NCI-H1092 treated with DMSO at 0.1 percent for 48 hours (cell line): ENCODE results near the gene PRUNE1.

Experiments
- DNase-seq: peaks from one replicate; lab custom pipeline; 2025; lab: John Stamatoyannopoulos, UW

PRUNE1 gene

DNA sequence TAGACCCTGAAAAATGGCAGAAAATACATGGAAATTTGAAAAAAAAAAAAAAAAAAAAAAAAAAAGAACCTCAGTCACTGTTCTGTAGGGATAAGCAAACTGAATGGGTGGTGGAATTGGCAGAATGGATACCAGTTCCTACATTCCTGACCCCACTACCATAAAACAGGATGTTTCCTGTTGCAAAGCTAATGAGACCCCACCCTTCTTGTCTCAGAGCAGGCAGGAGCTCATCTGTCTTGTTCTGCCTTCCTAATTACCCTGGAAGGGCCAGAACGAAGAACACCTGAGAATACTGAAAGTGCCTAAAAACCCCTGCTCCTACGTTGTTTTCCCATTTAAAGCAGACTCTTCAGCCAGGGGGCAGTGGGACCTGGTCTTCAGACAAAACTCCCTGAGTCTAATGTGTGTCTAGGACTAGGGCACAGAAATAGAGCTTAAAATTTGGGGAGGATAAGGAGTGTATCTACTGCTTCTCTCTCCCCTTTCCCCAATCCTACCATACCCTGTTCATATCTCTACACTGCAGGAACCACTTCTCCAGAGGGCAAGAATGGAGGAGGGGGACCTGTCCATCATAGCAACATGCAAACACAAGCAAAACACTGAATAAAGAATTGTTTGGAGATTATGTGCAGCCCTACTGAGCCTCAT, 43.2 kb downstream of the PRUNE1 start:
- DNase-seq, result no peak

DNA sequence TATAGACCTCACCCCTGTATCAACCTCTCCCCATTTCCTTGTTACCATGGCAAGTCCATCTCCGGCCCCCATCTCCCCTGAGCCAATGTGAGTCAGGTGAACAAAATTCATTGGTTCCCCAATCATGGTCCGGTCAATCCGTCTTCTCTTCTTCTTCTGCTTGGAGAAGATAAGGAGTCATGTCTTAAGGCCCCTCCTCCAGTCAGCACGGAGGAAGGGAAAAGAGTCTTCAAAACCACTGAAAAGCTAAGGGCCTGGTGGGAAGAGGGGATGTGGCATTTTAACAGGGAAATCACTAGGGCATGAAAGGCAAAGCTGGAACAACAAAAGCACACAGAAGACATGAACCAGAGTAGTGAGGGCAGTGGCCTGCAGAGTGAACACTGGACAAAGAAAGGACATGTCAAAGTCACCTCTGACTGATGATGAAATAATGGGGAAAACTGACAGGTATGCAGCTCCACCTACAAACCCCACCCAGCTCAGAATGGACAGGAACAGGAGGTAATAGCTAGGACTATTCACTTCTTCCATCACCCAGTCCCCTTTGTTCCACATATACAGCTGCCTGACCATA, 46.8 kb downstream of the PRUNE1 start:
- no peak for DNase-seq

DNA sequence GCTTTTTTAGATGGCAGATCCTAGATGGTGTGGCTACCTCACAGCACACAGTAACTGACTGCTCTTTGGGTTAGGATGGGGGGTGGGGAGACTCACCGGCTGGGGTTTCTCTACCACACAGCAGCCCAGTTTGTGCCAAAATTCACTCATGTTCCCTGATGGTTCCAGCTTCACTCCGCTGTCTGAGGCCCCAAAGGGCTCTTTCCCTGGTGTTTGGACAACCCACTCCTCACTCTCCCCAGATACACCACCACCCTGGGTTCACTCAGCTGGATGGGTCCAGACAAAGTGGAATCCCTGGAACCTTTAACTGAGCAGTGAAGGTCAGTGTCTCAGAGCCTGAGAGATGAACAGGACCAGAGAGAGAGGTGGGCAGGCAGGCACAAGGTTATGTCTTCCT, 47.3 kb downstream of the PRUNE1 start:
- no peak for DNase-seq

DNA sequence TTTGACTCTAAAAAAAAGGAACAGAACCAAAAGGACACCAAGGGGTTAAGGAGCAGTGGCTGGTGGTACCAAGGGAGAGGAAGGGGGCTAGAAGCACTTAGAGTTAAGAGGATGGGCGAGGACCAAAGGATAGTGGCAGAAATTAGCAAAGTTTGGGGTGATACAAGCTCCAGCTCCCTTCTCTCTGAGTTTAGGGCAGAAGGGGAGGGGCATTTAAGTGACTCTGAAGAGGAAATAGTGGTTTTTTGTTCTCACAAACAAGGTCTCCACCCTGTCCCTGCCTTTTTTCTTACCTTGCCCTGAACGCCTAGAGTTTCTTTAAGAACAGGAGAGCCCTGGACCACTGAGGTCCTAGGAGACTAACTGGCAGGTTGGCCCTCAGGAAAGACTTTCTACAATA, 47.9 kb downstream of the PRUNE1 start:
- DNase-seq, result no peak

DNA sequence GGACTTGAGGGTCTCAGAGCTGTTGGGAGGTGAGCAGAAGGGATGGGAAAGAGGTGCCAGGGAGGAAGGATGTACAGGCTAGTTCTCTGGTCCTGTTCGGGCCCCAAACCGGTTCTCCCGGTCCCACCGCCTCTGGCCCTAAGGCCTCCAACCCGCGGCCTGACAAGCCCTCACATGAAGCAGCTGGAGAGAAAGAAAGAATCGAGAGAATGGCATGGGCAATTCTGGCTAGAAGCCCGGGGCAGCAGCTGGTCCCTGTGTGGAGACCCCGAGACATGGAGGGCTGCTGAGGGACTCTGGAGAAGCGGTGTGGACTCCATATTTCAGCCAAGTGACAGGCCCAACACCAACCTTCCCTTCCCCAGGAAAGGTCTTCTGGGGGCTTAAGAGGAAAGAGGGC, 50.4 kb downstream of the PRUNE1 start:
- peak; percentile 71 for DNase-seq

DNA sequence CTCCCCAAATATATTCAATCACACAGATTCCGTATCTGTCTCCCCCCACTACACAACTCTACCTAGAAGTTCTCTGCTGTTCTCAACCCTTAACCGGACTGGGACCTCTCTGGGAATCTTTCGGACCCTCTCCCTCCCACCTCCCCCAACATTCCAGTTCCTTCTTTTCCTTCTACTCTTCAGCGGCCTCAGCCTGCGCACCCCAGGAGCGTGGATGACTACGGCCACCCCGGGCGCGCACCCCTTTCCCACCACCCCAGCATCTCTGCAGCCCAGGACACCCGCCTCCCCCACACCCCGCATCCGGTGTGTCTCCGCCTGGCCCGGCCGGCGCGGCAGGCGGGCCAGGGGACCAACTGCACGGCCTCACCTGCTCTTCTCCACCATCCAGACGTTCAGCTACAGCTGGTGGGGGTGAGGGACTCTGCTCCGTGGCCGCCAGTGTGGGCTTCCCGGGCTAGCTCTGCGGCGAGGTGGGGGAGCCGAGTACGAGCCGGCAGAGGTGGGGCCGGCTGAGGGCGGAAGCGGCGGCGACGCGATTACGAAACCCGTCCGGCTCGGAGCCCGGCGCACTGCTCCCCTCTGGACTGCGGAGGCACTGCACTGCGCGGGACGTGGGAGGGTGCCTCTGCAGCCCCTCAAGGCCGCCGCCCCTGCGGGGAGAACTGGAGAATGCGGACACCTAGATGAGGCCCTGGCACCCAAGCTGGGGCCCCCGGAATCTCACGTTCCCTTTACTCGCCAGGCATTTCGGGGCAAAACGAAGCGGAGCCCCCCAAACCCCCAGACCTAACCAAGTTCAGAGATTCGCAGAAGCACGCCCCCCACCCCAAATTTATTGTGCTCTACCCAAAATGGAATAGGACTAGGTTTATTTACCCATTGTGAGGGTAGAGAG, 51.1 kb downstream of the PRUNE1 start, which contains the start of gene CDC42SE1:
TSS of gene CDC42SE1 (minus strand) at position 514 of the 898 bp plus-strand sequence. CDS start 3,892 bp downstream, outside the sequence.
- DNase-seq, result peak; percentile 86

DNA sequence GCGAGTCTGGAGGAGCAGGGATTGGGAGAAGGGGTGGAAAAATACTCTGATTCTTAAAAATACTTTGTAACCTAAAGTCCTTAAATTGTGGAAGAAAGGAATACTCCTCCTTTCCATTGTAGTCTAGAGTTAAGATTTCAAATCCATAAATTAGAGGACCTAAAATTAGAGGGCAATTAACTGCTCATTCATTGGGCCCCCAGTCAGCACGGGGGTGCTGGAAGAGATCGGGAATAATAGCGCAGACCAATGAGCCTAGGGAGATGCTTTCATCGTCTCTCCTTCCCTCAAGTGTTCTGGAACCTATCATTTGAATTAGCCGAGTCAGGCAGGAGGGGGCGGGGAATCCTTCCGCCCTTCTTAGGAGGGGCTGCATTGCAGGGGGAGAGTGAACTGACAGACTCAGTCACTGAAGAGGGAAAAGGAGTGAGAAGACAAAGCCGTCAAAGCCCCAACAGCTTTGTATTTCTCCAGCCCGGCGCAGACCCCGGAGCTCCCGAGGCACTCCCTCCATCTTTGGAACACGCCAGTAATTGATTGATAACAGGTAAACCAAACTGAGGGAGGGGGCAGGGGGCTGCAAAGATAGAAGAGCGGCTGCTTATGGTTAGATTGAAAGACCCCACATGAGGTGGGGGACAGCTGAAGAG, 51.9 kb downstream of the PRUNE1 start, which contains the start of gene MLLT11:
TSS of gene MLLT11 (plus strand) at position 391 of the 650 bp plus-strand sequence. CDS start 6,828 bp downstream, outside the sequence.
- peak; percentile 83 for DNase-seq

DNA sequence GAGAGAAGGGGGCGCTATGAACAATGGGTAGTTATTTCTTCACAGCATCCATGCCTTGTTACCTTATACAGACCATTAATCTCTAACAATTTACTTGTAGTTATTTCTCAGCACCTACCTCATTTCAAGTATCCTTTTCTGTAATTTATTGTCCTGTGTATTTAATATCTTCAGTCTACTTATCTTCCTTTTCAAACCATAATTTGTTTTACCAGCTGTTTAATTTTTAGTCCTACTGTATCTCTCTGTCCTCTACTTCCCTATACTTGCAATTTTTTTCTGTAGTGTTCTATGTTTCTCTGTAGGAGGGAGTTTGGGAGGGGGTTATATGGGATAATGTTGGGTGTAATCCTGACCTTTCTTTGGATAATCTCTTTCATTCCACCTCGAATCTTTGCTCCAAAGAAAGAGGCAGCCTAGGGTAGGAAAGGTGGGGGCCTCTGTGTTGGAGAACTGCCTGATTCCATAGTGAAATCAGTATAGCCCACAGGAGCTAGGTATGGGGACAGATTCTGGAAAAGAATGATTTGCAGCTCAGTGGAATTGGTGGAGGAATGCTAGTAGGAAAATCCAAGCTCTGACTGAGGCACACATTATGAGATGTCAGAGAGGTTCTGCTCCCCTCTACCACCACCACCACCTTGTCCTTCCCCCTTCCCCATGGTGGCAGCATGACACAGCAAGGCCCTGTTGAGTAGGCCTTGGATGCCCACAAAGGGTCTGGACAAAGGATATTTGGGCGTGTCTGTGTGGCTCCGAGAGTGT, 52.6 kb downstream of the PRUNE1 start:
- DNase-seq, result peak; percentile 71

DNA sequence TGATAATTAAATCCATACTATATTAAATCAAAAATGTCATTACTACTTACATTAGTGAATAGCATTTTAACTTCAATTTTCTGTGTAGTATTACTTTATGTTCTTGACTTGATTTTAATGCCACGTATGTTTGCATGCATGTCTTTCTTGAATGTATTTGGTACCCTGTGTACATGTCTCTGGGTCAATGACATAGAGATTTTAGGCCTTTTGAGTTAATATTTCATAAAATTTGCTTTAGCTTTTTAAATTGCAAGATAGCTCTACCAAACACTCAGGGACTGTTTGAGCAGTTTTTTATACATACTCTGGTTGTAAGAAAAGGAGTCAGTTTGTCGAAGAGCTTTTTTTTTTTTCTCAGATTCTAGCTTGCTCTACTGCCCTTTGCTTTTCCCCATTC, 53.5 kb downstream of the PRUNE1 start:
- DNase-seq, result no peak

DNA sequence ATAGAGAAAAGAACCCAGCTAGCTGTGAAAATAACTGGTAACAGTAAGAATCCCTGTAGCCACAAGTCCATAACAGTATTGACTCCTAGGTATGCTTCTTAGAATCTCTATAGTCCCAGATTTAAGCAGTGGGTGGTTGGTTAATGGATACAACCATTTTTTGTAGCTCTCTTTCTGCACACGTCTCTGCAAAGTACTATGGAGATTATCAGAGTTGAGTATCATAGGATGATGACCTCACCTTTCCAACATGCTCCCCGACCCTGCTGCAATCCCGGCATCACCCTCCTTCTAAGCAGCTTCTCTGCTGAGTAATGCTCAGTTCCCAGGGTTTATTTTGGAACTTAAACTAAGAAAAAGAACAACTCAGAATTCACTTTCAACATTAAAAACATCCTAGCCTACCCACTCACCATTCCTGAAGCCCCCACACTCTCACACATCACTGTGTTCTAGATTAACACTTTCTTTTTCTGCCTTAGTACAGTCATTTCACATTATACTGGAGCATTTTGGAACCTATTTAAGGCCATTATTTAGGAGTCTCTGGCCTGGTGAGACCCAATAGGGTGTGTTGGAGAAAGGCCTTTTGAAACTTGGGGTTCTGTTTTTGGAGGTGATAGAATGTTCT, 54.6 kb downstream of the PRUNE1 start:
- no peak for DNase-seq

DNA sequence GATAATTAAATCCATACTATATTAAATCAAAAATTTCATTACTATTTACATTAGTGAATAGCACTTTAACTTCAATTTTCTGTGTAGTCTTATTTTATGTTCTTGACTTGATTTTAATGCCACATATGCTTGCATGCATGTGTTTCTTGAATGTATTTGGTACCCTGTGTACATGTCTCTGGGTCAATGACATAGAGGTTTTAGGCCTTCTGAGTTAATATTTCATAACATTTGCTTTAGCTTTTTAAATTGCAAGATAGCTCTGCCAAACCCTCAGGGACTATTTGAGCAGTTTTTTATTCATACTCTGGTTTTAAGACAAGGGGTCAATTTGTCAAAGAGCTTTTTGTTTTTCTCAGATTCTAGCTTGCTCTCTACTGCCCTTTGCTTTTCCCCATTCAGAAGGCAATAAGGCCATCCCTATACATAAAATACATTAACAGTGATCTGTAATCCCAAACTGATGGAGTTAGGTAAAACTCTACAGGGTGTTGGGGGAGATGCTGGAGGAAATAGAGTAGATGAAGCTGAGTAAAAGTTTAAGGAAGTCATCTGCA, 56.9 kb downstream of the PRUNE1 start:
- DNase-seq, result no peak

DNA sequence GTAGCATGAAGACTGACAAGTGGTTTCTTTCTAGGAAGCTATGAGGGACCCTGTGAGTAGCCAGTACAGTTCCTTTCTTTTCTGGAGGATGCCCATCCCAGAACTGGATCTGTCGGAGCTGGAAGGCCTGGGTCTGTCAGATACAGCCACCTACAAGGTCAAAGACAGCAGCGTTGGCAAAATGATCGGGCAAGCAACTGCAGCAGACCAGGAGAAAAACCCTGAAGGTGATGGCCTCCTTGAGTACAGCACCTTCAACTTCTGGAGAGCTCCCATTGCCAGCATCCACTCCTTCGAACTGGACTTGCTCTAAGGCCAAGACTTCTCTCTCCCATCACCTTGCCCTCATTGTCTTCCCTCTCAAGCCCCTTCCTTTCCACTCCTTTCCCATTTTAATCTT, 58.9 kb downstream of the PRUNE1 start:
- DNase-seq, result no peak

DNA sequence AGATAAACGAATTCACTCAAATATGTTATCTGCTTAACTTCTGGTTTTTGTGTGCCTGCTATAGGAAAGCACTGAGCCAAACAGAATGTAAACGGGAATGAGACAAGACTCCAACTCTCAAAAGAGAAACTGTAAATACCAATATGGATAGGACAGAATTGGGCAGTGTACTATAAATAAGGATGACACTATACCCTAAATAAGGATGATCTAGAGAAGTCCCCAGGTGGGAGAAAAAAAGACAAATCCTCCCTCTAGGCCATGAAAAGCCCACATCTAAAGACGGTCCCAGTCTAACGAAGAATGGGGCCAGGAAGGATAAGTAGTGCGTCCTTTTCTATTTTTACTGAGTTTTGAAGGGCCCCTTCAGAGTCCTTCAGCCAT, 60.8 kb downstream of the PRUNE1 start:
- DNase-seq, result no peak

DNA sequence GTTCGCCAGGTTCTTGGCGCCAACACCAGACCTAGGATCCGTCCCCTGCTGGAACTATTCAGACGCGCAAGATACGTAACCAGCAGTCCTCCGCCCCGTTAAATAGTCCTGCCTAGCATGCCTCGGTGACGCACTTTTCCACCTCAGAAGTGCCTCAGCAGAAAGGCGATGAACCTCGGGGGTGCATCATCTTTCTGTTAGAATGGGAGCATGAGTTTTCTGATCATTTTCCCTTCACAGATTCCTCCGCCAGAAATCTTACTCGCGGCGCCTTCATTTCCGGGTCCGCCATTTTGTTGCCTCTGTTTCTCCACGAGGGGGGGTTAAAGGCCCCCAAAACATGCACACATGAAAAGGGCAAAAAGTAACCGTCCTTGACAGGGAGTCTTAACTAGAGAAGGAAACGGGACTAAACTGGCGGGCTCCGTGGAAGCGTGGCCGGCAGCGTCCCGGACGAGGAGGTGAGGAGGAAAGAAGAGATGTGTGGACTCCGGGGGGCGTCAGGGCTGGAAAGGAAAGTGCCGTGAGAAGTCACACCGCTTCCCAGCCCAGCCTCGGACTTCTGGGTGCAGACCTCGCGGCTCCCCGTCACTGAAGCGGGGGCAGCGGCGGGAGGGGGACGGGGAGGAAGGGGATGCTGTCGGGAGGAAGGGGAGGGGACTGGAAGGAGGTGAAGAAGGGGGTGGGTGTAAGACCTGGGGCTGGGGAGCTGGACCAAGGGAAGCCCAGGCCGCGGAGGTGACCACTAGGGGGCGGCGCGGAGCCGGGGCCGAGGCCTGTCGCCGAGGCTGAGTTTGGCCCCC, 62.4 kb downstream of the PRUNE1 start, which contains the start of gene GABPB2:
TSS of gene GABPB2 (plus strand) at position 288 of the 803 bp plus-strand sequence. CDS start 17,429 bp downstream, outside the sequence.
- DNase-seq, result peak; percentile 95

DNA sequence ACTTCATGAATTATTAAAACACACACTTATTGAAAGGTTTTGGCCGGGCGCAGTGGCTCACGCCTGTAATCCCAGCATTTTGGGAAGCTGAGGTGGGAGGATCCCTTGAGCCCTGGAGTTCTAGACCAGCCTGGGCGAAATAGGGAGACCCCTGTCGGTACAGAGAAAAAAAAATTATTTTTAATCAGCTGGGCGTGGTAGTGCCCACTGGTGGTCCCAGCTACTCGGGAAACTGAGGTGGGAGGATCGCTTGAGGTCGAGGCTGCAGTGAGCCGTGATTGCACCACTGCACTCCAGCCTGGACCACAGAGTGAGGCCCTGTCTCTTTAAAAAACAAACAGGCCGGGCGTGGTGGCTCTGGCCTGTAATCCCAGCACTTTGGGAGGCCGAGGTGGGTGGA, 64.0 kb downstream of the PRUNE1 start:
- no peak for DNase-seq
